H9 (cell line): ENCODE results near the gene MEIS2. TPM values are rescaled to one million over a fixed set of nuclear protein-coding genes. Genes with fewer than 3 reads are reported as not detected.

Experiments used
- DNase-seq: peaks from one replicate; pipeline ENCODE4 v3.0.0-alpha.2; 2017
- H2AFZ ChIP-seq: one replicate; pipeline ENCODE4 v1.6.1; 2013; ENCODE audit warnings: mild to moderate bottlenecking, low read length, control low read depth, moderate library complexity
- H2AK5ac ChIP-seq: 2 replicates; pipeline ENCODE4 v1.6.1; 2013; ENCODE audit warnings: low read length, control low read depth, mixed read lengths; ENCODE audit not compliant: insufficient read length
- H2BK120ac ChIP-seq: one replicate; pipeline ENCODE4 v1.6.1; 2013; ENCODE audit warnings: low read depth, mild to moderate bottlenecking, low read length, control low read depth, inconsistent platforms; ENCODE audit not compliant: poor library complexity, severe bottlenecking
- H2BK12ac ChIP-seq: 2 replicates; pipeline ENCODE4 v1.6.1; 2013; ENCODE audit warnings: low read length, control low read depth, mixed read lengths, low read depth; ENCODE audit not compliant: insufficient read length
- H2BK15ac ChIP-seq: 2 replicates; pipeline ENCODE4 v1.6.1; 2013; ENCODE audit warnings: low read depth, low read length, control low read depth
- H2BK20ac ChIP-seq: one replicate; pipeline ENCODE4 v1.6.1; 2013; ENCODE audit warnings: low read depth, mild to moderate bottlenecking, low read length, control low read depth, inconsistent platforms; ENCODE audit not compliant: poor library complexity, severe bottlenecking
- H2BK5ac ChIP-seq: 2 replicates; pipeline ENCODE4 v1.6.1; 2013; ENCODE audit warnings: low read length, control low read depth, mixed read lengths; ENCODE audit not compliant: insufficient read length
- H3K14ac ChIP-seq: 2 replicates; pipeline ENCODE4 v1.6.1; 2013; ENCODE audit warnings: low read length, control low read depth; ENCODE audit not compliant: insufficient read depth
- H3K18ac ChIP-seq: 2 replicates; pipeline ENCODE4 v1.6.1; 2013; ENCODE audit warnings: low read depth, mild to moderate bottlenecking, mixed read lengths, low read length, control low read depth; ENCODE audit not compliant: insufficient read length
- H3K23ac ChIP-seq: 2 replicates; pipeline ENCODE4 v1.6.1; 2013; ENCODE audit warnings: low read length, control low read depth, mixed read lengths, low read depth; ENCODE audit not compliant: insufficient read length
- H3K23me2 ChIP-seq: 2 replicates; pipeline ENCODE4 v1.6.1; 2013; ENCODE audit warnings: low read depth, mild to moderate bottlenecking, mixed read lengths, low read length, control low read depth; ENCODE audit not compliant: insufficient read length, poor library complexity, severe bottlenecking
- H3K27ac ChIP-seq: 2 replicates; pipeline ENCODE4 v1.5.1; 2013; ENCODE audit warnings: low read length, control low read depth, mixed read lengths, low read depth; ENCODE audit not compliant: insufficient read length
- H3K27me3 ChIP-seq: 2 replicates; pipeline ENCODE4 v1.6.1; 2013; ENCODE audit warnings: low read length, control low read depth, inconsistent platforms; ENCODE audit not compliant: insufficient read depth
- H3K4ac ChIP-seq: 2 replicates; pipeline ENCODE4 v1.6.1; 2013; ENCODE audit warnings: low read depth, mild to moderate bottlenecking, control low read depth, inconsistent platforms, low read length, moderate library complexity
- H3K4me1 ChIP-seq: 2 replicates; pipeline ENCODE4 v1.6.1; 2013; ENCODE audit warnings: low read length, control low read depth, inconsistent platforms; ENCODE audit not compliant: insufficient read depth
- H3K4me2 ChIP-seq: 2 replicates; pipeline ENCODE4 v1.6.1; 2013; ENCODE audit warnings: low read length, control low read depth, mixed read lengths; ENCODE audit not compliant: insufficient read length, insufficient read depth
- H3K56ac ChIP-seq: 2 replicates; pipeline ENCODE4 v1.6.1; 2013; ENCODE audit warnings: low read depth, mild to moderate bottlenecking, mixed read lengths, low read length, control low read depth; ENCODE audit not compliant: insufficient read length
- H3K79me1 ChIP-seq: 2 replicates; pipeline ENCODE4 v1.6.1; 2013; ENCODE audit warnings: low read depth, mild to moderate bottlenecking, moderate library complexity, low read length, control low read depth, inconsistent platforms; ENCODE audit not compliant: insufficient read depth, poor library complexity, severe bottlenecking
- H3K79me2 ChIP-seq: 2 replicates; pipeline ENCODE4 v1.6.1; 2013; ENCODE audit warnings: low read length, control low read depth, inconsistent platforms; ENCODE audit not compliant: insufficient read depth
- H3K9ac ChIP-seq: 2 replicates; pipeline ENCODE4 v1.6.1; 2013; ENCODE audit warnings: low read length, control low read depth, mixed read lengths; ENCODE audit not compliant: insufficient read length; ENCODE audit errors: extremely low read depth
- H3K9me3 ChIP-seq: one replicate; pipeline ENCODE4 v1.6.1; 2013; ENCODE audit warnings: low read depth, low read length, inconsistent platforms; ENCODE audit not compliant: control insufficient read depth
- H3T11ph ChIP-seq: one replicate; pipeline ENCODE4 v1.6.1; 2013; ENCODE audit warnings: mild to moderate bottlenecking, low read length, control low read depth, inconsistent platforms
- H4K20me1 ChIP-seq: one replicate; pipeline ENCODE4 v1.6.1; 2013; ENCODE audit not compliant: control insufficient read depth, insufficient read length, insufficient read depth
- H4K5ac ChIP-seq: 2 replicates; pipeline ENCODE4 v1.6.1; 2013; ENCODE audit warnings: low read depth, mild to moderate bottlenecking, mixed read lengths, low read length, control low read depth; ENCODE audit not compliant: insufficient read length
- H4K8ac ChIP-seq: replicated peaks from 2 replicates; pipeline ENCODE4 v1.6.1; 2013; ENCODE audit warnings: low read length, control low read depth, mixed read lengths, low read depth; ENCODE audit not compliant: insufficient read length
- H4K91ac ChIP-seq: 2 replicates; pipeline ENCODE4 v1.6.1; 2013; ENCODE audit warnings: low read depth, mild to moderate bottlenecking, moderate library complexity, mixed read lengths, low read length, control low read depth; ENCODE audit not compliant: insufficient read length
- H3K27ac Mint-ChIP-seq, 3 experiments: 2 replicates in 2 of 3; 3 replicates in 1 of 3; pipeline ENCODE4 v1.8.0; 2020 to 2021; ENCODE audit warnings: mixed read lengths in 3 of 3, mild to moderate bottlenecking in 1 of 3, moderate library complexity in 1 of 3
- H3K27me3 Mint-ChIP-seq: 2 replicates; pipeline ENCODE4 v1.8.0; 2021; ENCODE audit warnings: low read depth, mild to moderate bottlenecking, moderate library complexity, mixed read lengths
- H3K36me3 Mint-ChIP-seq, 3 experiments: 2 replicates in 2 of 3; 3 replicates in 1 of 3; pipeline ENCODE4 v1.8.0; 2020 to 2021; ENCODE audit warnings: low read depth in 3 of 3, mixed read lengths in 3 of 3; ENCODE audit not compliant: insufficient read depth in 1 of 3
- H3K4me1 Mint-ChIP-seq, 2 experiments: 2 replicates each; pipeline ENCODE4 v1.8.0; 2020; ENCODE audit warnings: mixed read lengths in 2 of 2
- H3K4me3 Mint-ChIP-seq, 2 experiments: 2 replicates in 1 of 2; 3 replicates in 1 of 2; pipeline ENCODE4 v1.8.0; 2020 to 2021; ENCODE audit warnings: mild to moderate bottlenecking in 2 of 2, mixed read lengths in 2 of 2, moderate library complexity in 1 of 2
- H3K9me3 Mint-ChIP-seq, 2 experiments: 2 replicates in 1 of 2; 3 replicates in 1 of 2; pipeline ENCODE4 v1.8.0; 2020; ENCODE audit warnings: mild to moderate bottlenecking in 2 of 2, mixed read lengths in 2 of 2, moderate library complexity in 1 of 2
- WGBS: extraction: QIAGEN DNeasy Blood & Tissue Kit; methylation state at CpG from one replicate; pipeline ENCODE4 v1.1.7; 2013; ENCODE audit warnings: missing lambda C conversion rate, low lambda C conversion rate, mixed read lengths; ENCODE audit not compliant: insufficient read length; ENCODE audit errors: extremely low coverage; 5-methylcytosine and 5-hydroxymethylcytosine counted together
- total RNA-seq: library from RNA; stranded (reverse); gene quantifications from 2 replicates; pipeline ENCODE4 v1.2.1, GENCODE V29; 2021
- TF ChIP-seq, protein P1 (sequence below): fragments of 200-600 bp; sonication (generic); conservative IDR thresholded peaks from 3 replicates; pipeline ENCODE4 v1.8.0; 2021; ENCODE audit warnings: antibody characterized with exemption, mild to moderate bottlenecking

MEIS2 gene
- total RNA-seq, 1 experiment from 2014 or later: 0.35 TPM

DNA sequence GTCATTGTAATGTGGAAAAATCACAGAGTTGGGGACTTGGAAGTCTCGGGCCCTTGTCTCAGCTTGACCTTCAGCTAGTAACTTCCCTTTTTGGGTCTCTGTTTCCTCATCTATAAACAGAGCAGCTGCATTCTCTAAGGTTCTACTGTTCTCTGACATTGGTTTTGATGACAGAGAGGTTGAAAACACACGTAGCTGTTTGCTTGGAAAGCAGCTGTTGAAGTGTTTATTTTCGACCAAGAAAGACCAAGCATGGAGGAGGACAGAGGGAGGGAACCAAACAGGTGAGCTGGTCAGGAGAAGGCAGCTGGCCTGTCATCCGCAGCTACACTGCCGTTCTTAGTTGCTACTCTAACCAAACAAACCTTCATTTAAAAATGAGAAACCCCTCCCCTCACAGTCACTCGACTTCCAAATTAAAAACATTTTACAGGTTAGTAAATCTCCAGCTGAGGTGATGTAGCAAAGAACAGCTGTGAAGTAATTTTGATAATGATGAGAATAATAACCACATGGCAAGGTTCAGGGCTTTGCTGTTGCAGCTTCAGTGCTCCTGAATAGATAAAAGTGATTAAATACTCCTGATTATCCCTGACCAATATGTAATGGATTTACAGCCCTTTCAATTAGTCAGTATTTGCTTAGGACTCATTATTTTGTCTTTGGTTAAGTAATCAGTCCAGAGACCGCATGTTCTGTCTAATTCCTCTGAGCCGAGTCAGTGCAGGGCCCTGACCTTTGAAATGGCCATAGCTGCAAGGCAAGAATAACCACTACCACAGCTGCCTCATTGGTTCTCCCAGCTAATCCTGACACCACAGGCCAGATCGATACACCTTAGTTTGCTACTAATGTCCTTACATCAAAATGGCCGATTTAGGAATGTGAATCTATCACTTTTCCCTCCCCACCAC, 65.3 kb downstream of the MEIS2 start:
- H2BK12ac ChIP-seq: no peak overlapping the region
- H2BK5ac ChIP-seq: no peak overlapping the region
- no peak overlapping the region for H3K56ac ChIP-seq
- Mint-ChIP-seq H3K9me3 (no peaks in the 10 kb centered on the region), H3K4me1 (peaks cover 34 to 59% of the 10 kb centered on the region in 2 experiments), H3K36me3 (no peaks in the 10 kb centered on the region), H3K27me3 (peaks cover 2% of the 10 kb centered on the region; the same call in 1 of the 2 replicates), H3K27ac (no peak overlapping the region), H3K4me3 (no peak overlapping the region)
- no peak for DNase-seq
- H4K20me1 ChIP-seq: no peaks in the 10 kb centered on the region
- H3K14ac ChIP-seq: no peak overlapping the region
- no peak overlapping the region for H2AFZ ChIP-seq
- no peak overlapping the region for H3K18ac ChIP-seq
- no peaks in the 10 kb centered on the region for H3K23me2 ChIP-seq
- no peak overlapping the region for H3T11ph ChIP-seq
- H3K9ac ChIP-seq: no peak overlapping the region
- TF ChIP-seq, protein P1, sequence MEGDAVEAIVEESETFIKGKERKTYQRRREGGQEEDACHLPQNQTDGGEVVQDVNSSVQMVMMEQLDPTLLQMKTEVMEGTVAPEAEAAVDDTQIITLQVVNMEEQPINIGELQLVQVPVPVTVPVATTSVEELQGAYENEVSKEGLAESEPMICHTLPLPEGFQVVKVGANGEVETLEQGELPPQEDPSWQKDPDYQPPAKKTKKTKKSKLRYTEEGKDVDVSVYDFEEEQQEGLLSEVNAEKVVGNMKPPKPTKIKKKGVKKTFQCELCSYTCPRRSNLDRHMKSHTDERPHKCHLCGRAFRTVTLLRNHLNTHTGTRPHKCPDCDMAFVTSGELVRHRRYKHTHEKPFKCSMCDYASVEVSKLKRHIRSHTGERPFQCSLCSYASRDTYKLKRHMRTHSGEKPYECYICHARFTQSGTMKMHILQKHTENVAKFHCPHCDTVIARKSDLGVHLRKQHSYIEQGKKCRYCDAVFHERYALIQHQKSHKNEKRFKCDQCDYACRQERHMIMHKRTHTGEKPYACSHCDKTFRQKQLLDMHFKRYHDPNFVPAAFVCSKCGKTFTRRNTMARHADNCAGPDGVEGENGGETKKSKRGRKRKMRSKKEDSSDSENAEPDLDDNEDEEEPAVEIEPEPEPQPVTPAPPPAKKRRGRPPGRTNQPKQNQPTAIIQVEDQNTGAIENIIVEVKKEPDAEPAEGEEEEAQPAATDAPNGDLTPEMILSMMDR: no peak
- no peaks in the 10 kb centered on the region for H3K27me3 ChIP-seq
- no peak overlapping the region for H3K4ac ChIP-seq
- no peak overlapping the region for H4K91ac ChIP-seq
- H3K79me1 ChIP-seq: no peaks in the 10 kb centered on the region
- no peak overlapping the region for H3K23ac ChIP-seq
- no peak overlapping the region for H3K27ac ChIP-seq
- no peaks in the 10 kb centered on the region for H3K79me2 ChIP-seq
- H3K4me2 ChIP-seq: no peak overlapping the region
- no peak overlapping the region for H4K8ac ChIP-seq
- no CpG with 5 or more reads among the region's 10 CpGs for WGBS
- H3K9me3 ChIP-seq: no peaks in the 10 kb centered on the region
- H2BK15ac ChIP-seq: no peak overlapping the region
- no peak overlapping the region for H2BK120ac ChIP-seq
- H4K5ac ChIP-seq: no peak overlapping the region
- H3K4me1 ChIP-seq: peaks cover 5% of the 10 kb centered on the region; the same call in 1 of the 2 replicates
- no peak overlapping the region for H2BK20ac ChIP-seq
- no peak overlapping the region for H2AK5ac ChIP-seq
